ENCODE results near the gene MEFV. TPM values are rescaled to one million over a fixed set of nuclear protein-coding genes. Genes with fewer than 3 reads are reported as not detected.
A peak's percentile ranks its signal among the peaks of the same experiment; 100 is the strongest.

Gene MEFV
- total RNA-seq, 4 donors from 2014 or later = 0.32 to 1.2 (median 0.76) TPM

- DNase-seq (no peak), ATAC-seq (peak; percentile 7 to 15)
- peaks cover 22% of the 10 kb centered on the region in 2 donors for H3K4me1 ChIP-seq
- peak overlapping the region; percentile 72 to 86 (median 80) for H3K4me3 ChIP-seq
- TF ChIP-seq POLR2A (IDR thresholded peaks at IDR 0.05) (no peak), CTCF (IDR thresholded peaks at IDR 0.05 in 4 of 5, conservative IDR thresholded peaks at IDR 0.05 in 1 of 5) (no peak)
- peak overlapping the region; percentile 98 to 100 (median 99) for H3K27ac ChIP-seq
- in situ Hi-C loops (cut with MboI; ENCODE audit: low sequenced_read_pairs in 4 of 4) (loop anchor here in 1 of 4 donors (25.0 kb wide), 1 partner anchor 130 kb away; the partner anchor contains the start of genes ZNF174 and ZSCAN32), intact Hi-C loops (cut with DNase I; ENCODE audit: low total_unique reads) (loop anchor here (2.0 to 5.0 kb wide), 3 partner anchors 119 to 330 kb away; partner anchors contain the start of genes HCFC1R1, SLX4, THOC6 and TNFRSF12A)
- peaks cover 2 to 17% of the 10 kb centered on the region in 2 donors for H3K36me3 ChIP-seq
- peaks cover 0 to 3% (median 0%) of the 10 kb centered on the region in 3 donors for H3K9me3 ChIP-seq
- no peaks in the 10 kb centered on the region for H3K27me3 ChIP-seq
Observed at GRCh38 chr16:3282103-3282729, 25.8 kb upstream of the MEFV start.

- Histone ChIP-seq H3K27ac (no peak overlapping the region), H3K27me3 (no peaks in the 10 kb centered on the region), H3K4me3 (no peak overlapping the region), H3K36me3 (peaks cover 2 to 8% of the 10 kb centered on the region in 2 donors), H3K9me3 (no peaks in the 10 kb centered on the region), H3K4me1 (peaks cover 22% of the 10 kb centered on the region in 2 donors)
- TF ChIP-seq POLR2A (IDR thresholded peaks at IDR 0.05) (no peak), CTCF (IDR thresholded peaks at IDR 0.05 in 4 of 5, conservative IDR thresholded peaks at IDR 0.05 in 1 of 5) (no peak)
- in situ Hi-C loops (cut with MboI; ENCODE audit: low sequenced_read_pairs in 4 of 4) (loop anchor here in 1 of 4 donors (25.0 kb wide), 1 partner anchor 131 kb away; the partner anchor contains the start of genes ZNF174 and ZSCAN32), intact Hi-C loops (cut with DNase I; ENCODE audit: low total_unique reads) (loop anchor here (5.0 kb wide), 2 partner anchors 259 to 331 kb away; partner anchors contain the start of genes HCFC1R1, SLX4, THOC6 and TNFRSF12A)
- no peak for DNase-seq
- ATAC-seq = no peak
Observed at GRCh38 chr16:3281222-3281820, 24.9 kb upstream of the MEFV start.

- no peak for TF ChIP-seq CTCF (IDR thresholded peaks at IDR 0.05 in 4 of 5, conservative IDR thresholded peaks at IDR 0.05 in 1 of 5)
- no peak for TF ChIP-seq POLR2A (IDR thresholded peaks at IDR 0.05)
- H3K27me3 ChIP-seq = no peaks in the 10 kb centered on the region
- H3K27ac ChIP-seq = no peak overlapping the region
- no peak for DNase-seq
- H3K9me3 ChIP-seq = no peaks in the 10 kb centered on the region
- H3K4me3 ChIP-seq = no peak overlapping the region
- intact Hi-C loops (cut with DNase I; ENCODE audit: low total_unique reads) (no loop called here), in situ Hi-C loops (cut with MboI; ENCODE audit: low sequenced_read_pairs in 4 of 4) (loop anchor here in 1 of 4 donors (25.0 kb wide), 1 partner anchor 136 kb away; the partner anchor contains the start of genes ZNF174 and ZSCAN32)
- H3K36me3 ChIP-seq = no peaks in the 10 kb centered on the region
- ATAC-seq = no peak
- peaks cover under 1% of the 10 kb centered on the region in 2 donors for H3K4me1 ChIP-seq
Observed at GRCh38 chr16:3276679-3277078, 20.2 kb upstream of the MEFV start.

GRCh38 chr16:3274947-3275346, 18.5 kb upstream of the MEFV start:
- no peak overlapping the region for H3K4me3 ChIP-seq
- H3K27ac ChIP-seq = no peak overlapping the region
- DNase-seq (no peak), ATAC-seq (no peak)
- no peaks in the 10 kb centered on the region for H3K9me3 ChIP-seq
- no peaks in the 10 kb centered on the region for H3K4me1 ChIP-seq
- H3K27me3 ChIP-seq = no peaks in the 10 kb centered on the region
- no peaks in the 10 kb centered on the region for H3K36me3 ChIP-seq
- TF ChIP-seq CTCF (IDR thresholded peaks at IDR 0.05 in 4 of 5, conservative IDR thresholded peaks at IDR 0.05 in 1 of 5) (no peak), POLR2A (IDR thresholded peaks at IDR 0.05) (no peak)
- intact Hi-C loops (cut with DNase I; ENCODE audit: low total_unique reads) (no loop called here), in situ Hi-C loops (cut with MboI; ENCODE audit: low sequenced_read_pairs in 4 of 4) (loop anchor here in 1 of 4 donors (25.0 kb wide), 1 partner anchor 137 kb away; the partner anchor contains the start of genes ZNF174 and ZSCAN32)
